Testis (tissue), 2 donors: ENCODE results near the gene PLA2G4E.

Source experiments
- CTCF ChIP-seq, 3 experiments: fragments of 450-650 bp in 2 of 3; fragments of 200-600 bp in 1 of 3; sonication (generic) in 1 of 3; IDR thresholded peaks; one replicate each; pipeline ENCODE4 v1.5.1; 2016 to 2019; ENCODE audit warnings: antibody characterized with exemption in 3 of 3, mild to moderate bottlenecking in 2 of 3, moderate library complexity in 1 of 3
- POLR2A ChIP-seq: fragments of 450-650 bp; IDR thresholded peaks from one replicate; pipeline ENCODE4 v1.6.1; 2017; ENCODE audit warnings: antibody characterized with exemption, mild to moderate bottlenecking, moderate library complexity

- TF ChIP-seq CTCF (IDR thresholded peaks at IDR 0.05) (no peak), POLR2A (no peak)
Measured at GRCh38 chr15:41966414-41966812, 54.4 kb downstream of the PLA2G4E start.
